Measurements from ENCODE around the gene ITCH.
A peak's percentile ranks its signal among the peaks of the same experiment; 100 is the strongest.

ITCH gene

DNA sequence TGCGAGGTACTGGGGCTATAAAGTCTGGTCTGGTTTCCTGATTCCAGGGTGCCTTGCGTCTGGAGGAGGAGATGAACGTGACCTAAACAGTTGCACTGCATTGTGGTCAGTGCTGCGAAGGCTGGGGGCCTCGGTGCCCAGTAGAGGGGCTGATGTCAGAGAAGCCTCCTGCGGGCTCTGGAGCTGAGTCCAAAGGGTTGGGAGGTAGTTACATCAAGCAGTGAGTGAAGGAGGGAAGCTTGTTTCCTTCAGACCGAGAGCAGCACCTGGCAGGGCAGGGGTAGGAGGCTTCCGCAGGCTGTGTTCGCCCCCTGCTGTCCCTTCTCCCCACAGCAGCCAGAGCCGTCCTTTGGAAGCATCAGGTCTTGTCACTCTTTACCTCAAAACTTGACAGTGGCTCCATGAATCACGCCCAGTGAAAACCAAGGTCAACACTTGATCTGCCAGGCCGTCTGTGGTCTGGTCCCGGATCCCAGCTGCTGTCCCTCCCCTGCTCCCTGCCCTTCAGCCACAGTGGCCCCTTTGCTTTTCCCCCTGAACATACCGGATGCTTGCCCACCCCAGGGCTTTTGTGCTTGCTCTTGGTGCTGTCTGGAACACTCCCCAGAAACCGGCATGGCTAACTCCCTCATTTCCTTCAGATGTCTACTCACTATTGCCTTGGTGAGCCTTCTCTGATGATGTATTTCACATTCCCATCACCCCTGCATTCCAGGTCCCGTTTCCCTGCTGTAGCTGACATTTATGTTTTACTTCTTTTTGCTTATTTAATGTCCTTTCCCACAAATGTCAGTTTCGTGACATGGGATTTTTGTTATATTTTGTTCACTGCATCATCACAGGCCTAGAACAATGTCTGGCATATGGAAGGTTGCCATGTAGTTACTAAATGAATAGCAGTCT, 160.1 kb downstream of the ITCH start:
- no peaks in the 10 kb centered on the region for H3K36me3 ChIP-seq (ENCODE audit: low read length)
- no peaks in the 10 kb centered on the region for H3K9me2 ChIP-seq (replicated peaks; ENCODE audit: insufficient read depth, low read length)
- peaks cover 67% of the 10 kb centered on the region for H3K79me2 ChIP-seq (ENCODE audit: insufficient read depth, low read length)
- H2AFZ ChIP-seq (ENCODE audit: low read depth, low read length, severe bottlenecking): no peak overlapping the region
- H3K27ac ChIP-seq (ENCODE audit: low read depth, low read length): no peak overlapping the region
- no peaks in the 10 kb centered on the region for H3F3A ChIP-seq (ENCODE audit: insufficient read depth)
- no peak overlapping the region for H3K4me2 ChIP-seq (ENCODE audit: low read depth, low read length, poor library complexity, severe bottlenecking)
- H4K20me1 ChIP-seq (ENCODE audit: low read depth, low read length): no peaks in the 10 kb centered on the region
- H3K9me3 ChIP-seq (ENCODE audit: insufficient read depth, low read length): no peaks in the 10 kb centered on the region
- H3K4me3 ChIP-seq (ENCODE audit: insufficient read depth, low read length, poor library complexity, severe bottlenecking): no peak overlapping the region
- H3K27me3 ChIP-seq (ENCODE audit: low read length): no peaks in the 10 kb centered on the region
- H3K9ac ChIP-seq (ENCODE audit: low read length): no peak overlapping the region
- no peak for TF ChIP-seq EZH2phosphoT487 (conservative IDR thresholded peaks at IDR 0.05; ENCODE audit: low read length)
- peak; percentile 31 for TF ChIP-seq CTCF (IDR thresholded peaks at IDR 0.05; ENCODE audit: insufficient read depth, low read length, poor library complexity, severe bottlenecking)

- H2AFZ ChIP-seq (ENCODE audit: low read depth, low read length, severe bottlenecking): no peak overlapping the region
- no peak overlapping the region for H3K4me3 ChIP-seq (ENCODE audit: insufficient read depth, low read length, poor library complexity, severe bottlenecking)
- no peaks in the 10 kb centered on the region for H3K9me2 ChIP-seq (replicated peaks; ENCODE audit: insufficient read depth, low read length)
- H3K4me2 ChIP-seq (ENCODE audit: low read depth, low read length, poor library complexity, severe bottlenecking): no peak overlapping the region
- H3F3A ChIP-seq (ENCODE audit: insufficient read depth): no peaks in the 10 kb centered on the region
- no peak overlapping the region for H3K27ac ChIP-seq (ENCODE audit: low read depth, low read length)
- H3K27me3 ChIP-seq (ENCODE audit: low read length): no peaks in the 10 kb centered on the region
- H3K79me2 ChIP-seq (ENCODE audit: insufficient read depth, low read length): peaks cover 55% of the 10 kb centered on the region
- no peaks in the 10 kb centered on the region for H4K20me1 ChIP-seq (ENCODE audit: low read depth, low read length)
- no peaks in the 10 kb centered on the region for H3K36me3 ChIP-seq (ENCODE audit: low read length)
- H3K9ac ChIP-seq (ENCODE audit: low read length): no peak overlapping the region
- no peaks in the 10 kb centered on the region for H3K9me3 ChIP-seq (ENCODE audit: insufficient read depth, low read length)
- TF ChIP-seq EZH2phosphoT487 (conservative IDR thresholded peaks at IDR 0.05; ENCODE audit: low read length) (no peak), CTCF (IDR thresholded peaks at IDR 0.05; ENCODE audit: insufficient read depth, low read length, poor library complexity, severe bottlenecking) (no peak)
Measured at GRCh38 chr20:34524426-34524825, 161.4 kb downstream of the ITCH start.

- no peak overlapping the region for H2AFZ ChIP-seq (ENCODE audit: low read depth, low read length, severe bottlenecking)
- no peaks in the 10 kb centered on the region for H3K36me3 ChIP-seq (ENCODE audit: low read length)
- no peaks in the 10 kb centered on the region for H3K9me3 ChIP-seq (ENCODE audit: insufficient read depth, low read length)
- no peak overlapping the region for H3K4me3 ChIP-seq (ENCODE audit: insufficient read depth, low read length, poor library complexity, severe bottlenecking)
- peaks cover 47% of the 10 kb centered on the region for H3K79me2 ChIP-seq (ENCODE audit: insufficient read depth, low read length)
- no peaks in the 10 kb centered on the region for H3K9me2 ChIP-seq (replicated peaks; ENCODE audit: insufficient read depth, low read length)
- H3F3A ChIP-seq (ENCODE audit: insufficient read depth): no peaks in the 10 kb centered on the region
- H3K27me3 ChIP-seq (ENCODE audit: low read length): no peaks in the 10 kb centered on the region
- TF ChIP-seq CTCF (IDR thresholded peaks at IDR 0.05; ENCODE audit: insufficient read depth, low read length, poor library complexity, severe bottlenecking) (no peak), EZH2phosphoT487 (conservative IDR thresholded peaks at IDR 0.05; ENCODE audit: low read length) (no peak)
- H4K20me1 ChIP-seq (ENCODE audit: low read depth, low read length): no peaks in the 10 kb centered on the region
- H3K27ac ChIP-seq (ENCODE audit: low read depth, low read length): no peak overlapping the region
- H3K9ac ChIP-seq (ENCODE audit: low read length): no peak overlapping the region
- no peak overlapping the region for H3K4me2 ChIP-seq (ENCODE audit: low read depth, low read length, poor library complexity, severe bottlenecking)
Measured at GRCh38 chr20:34525342-34525708, 162.3 kb downstream of the ITCH start.
